ENCODE results near the gene NUTM2D. TPM values are rescaled to one million over a fixed set of nuclear protein-coding genes. Genes with fewer than 3 reads are reported as not detected.
"Not testable (repeated sequence)": the region's sequence is repeated elsewhere in the genome, so short reads cannot be mapped to it uniquely, and the experiment has no call there.

NUTM2D gene
- total RNA-seq, 1 experiment from 2014 or later: 1.1 TPM

DNA sequence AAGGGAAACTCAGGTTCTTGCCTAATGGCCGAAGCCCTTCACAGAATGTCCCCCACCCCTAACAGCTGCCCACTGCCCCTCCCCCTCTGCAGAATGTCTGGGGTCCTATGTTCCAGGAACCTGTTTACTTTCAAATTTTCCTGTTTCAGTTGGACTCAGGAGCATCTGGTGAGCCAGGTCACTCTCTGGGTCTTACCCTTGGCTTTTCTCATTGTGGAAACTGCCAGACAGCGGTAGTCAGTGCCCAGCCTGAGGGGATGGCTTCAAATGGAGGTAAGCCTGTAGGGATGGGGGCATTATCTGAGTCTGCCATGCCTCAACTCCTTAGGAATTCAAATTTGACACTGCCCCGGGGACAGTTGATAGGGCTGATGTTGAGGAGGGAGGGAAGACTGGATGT lies 615 bp downstream of the NUTM2D start:
- in situ Hi-C loops (cut with HindIII; ENCODE audit: low sequenced_read_pairs): not testable (repeated sequence)

DNA sequence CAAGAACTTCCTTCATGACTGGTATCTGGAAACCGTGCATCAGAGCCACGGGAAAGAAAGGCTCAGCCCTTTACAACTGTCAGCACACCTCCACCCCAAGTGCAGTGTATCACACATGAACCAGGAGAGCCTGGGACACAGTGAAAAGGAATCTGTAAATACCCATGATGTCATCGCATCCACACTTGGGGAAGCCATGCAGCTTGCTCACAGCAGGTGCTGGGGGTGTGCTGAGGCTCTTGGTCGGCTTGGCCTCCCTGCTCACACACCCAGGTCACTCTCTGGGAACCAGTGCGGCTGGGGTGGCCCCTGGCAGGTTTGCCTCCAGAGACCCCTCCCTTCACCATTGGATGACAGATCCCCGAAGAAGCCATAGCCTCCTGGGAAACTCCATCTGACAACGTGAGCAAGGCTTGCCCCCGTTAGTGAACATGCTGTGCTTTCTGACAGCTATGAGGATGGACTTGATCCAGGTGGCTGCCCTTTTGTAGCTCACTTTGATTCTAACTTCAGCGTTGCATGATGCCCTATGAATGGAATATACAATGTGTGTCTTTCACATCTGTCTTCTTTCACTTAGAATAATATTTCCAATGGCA lies 12.1 kb downstream of the NUTM2D start:
- DNase-seq (ENCODE audit: low spot score); in situ Hi-C loops (cut with HindIII; ENCODE audit: low sequenced_read_pairs): not testable (repeated sequence)

More for the DNA sequence above, 615 bp downstream of the NUTM2D start:
- not testable (repeated sequence) for DNase-seq (ENCODE audit: low spot score)

DNA sequence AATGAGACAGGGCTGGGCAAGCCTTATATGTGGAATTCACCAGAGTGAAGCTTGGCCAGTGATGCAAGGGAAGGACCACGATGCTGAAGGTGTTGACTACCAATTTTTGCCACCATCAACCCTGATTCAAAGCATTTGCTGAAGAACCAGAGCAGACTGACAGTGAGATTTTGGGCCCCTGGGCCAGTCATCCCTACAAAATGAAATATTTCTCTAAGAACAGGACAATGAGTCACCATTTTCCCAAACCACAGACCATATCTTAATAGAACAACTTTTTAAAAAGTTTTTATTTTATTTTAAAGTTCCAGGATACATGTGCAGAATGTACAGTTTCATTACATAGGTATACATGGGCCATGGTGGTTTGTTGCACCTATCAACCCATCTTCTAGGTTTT lies 16.5 kb downstream of the NUTM2D start:
- in situ Hi-C loops (cut with HindIII; ENCODE audit: low sequenced_read_pairs): not testable (repeated sequence)

DNA sequence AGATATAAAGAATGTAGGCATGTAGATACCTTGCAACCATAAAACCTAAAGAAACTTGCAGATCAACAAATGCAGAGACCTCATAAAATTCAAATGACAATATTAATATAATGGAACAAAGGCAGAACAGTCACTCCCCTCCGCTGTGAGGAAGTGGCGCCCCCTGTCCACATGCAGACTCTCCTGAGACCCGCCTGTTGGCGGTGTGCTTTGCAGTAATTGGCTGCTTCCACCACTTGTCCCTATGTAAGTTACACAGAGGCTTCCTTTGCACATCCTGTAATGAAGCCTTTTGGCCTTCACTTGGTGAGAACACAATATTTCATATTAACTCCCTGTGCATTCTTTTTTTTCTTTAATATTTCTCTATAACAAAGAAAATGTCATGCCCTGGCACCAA lies 21.6 kb downstream of the NUTM2D start:
- in situ Hi-C loops (cut with HindIII; ENCODE audit: low sequenced_read_pairs); DNase-seq (ENCODE audit: low spot score): not testable (repeated sequence)

More for the DNA sequence above, 16.5 kb downstream of the NUTM2D start:
- DNase-seq (ENCODE audit: low spot score): not testable (repeated sequence)

DNA sequence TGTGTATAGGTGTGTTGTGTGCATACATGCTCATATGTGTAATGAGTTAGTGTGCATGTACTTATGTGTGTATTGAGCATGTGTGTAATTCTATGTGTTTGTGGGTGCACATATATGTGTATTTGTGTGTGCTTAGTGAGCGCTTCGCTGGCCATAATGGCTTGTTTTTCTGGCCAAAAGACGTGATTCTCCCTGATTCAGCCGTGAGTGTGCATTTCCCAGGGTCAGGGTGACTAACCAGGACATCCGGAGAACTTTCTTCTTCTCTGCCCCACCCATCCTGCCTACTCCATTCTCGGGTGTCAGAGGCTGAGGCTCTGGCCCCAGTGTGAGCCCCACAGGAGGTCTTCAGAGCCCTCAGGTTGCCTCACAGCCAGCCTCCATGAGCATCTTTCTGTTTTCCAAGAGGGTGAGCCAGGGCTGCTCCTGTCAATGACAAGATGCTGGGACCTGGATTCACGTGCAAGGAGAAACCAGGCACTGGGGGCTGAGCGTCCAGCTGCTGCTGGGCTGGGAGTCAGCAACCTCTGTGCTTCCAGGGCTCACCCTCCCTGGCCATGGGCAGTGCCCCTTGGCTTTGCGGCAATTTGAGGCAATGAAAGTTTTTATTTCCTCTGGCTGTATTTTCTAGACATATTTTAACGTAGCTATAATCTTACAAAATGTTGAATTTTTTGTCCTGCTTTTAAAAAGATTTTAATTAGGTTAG lies 25.8 kb downstream of the NUTM2D start:
- DNase-seq (ENCODE audit: low spot score); in situ Hi-C loops (cut with HindIII; ENCODE audit: low sequenced_read_pairs): not testable (repeated sequence)

DNA sequence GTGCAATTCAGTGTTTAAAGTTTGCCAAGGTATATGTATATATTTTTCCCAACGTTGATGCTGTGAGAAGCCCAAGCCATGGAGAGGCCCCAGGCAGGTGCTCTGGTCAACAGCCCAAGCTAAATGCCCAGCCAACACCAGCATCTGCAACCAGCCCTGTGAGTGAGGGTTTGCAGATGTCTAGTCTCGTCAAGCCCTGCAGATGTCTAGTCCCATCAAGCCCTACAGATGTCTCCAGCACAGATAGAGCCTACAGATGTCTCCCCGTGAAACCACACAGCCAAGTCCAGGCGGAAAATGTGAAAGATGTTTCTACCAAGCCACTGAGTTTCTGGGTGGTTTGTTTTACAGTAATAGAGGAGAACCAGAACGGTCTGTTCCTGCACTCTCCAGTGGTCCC lies 26.7 kb downstream of the NUTM2D start:
- DNase-seq (ENCODE audit: low spot score); in situ Hi-C loops (cut with HindIII; ENCODE audit: low sequenced_read_pairs): not testable (repeated sequence)

DNA sequence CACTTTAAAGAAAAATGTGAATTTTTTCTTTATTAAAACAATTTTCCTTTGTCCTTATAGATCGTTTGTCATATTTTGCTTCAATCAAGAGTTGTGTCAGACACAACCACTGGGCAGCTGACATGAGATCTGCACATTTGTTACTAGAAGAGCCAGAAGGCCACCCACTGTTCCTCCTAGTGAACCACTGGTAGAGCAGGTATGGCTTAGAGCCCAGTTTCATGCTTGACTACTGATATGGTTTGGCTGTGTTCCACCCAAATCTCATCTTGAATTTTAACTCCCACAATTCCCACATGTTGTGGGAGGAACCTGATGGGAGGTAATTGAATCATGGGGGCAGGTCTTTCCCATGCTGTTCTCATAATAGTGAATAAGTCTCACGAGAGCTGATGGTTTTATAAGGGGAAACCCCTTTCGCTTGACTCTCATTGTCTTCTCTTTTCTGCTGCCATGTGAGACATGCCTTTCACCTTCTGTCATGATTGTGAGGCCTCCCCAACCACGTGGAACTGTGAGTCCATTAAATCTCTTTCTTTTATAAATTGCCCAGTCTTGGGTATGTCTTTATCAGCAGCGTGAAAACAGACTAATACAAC lies 28.3 kb downstream of the NUTM2D start:
- DNase-seq (ENCODE audit: low spot score); in situ Hi-C loops (cut with HindIII; ENCODE audit: low sequenced_read_pairs): not testable (repeated sequence)

DNA sequence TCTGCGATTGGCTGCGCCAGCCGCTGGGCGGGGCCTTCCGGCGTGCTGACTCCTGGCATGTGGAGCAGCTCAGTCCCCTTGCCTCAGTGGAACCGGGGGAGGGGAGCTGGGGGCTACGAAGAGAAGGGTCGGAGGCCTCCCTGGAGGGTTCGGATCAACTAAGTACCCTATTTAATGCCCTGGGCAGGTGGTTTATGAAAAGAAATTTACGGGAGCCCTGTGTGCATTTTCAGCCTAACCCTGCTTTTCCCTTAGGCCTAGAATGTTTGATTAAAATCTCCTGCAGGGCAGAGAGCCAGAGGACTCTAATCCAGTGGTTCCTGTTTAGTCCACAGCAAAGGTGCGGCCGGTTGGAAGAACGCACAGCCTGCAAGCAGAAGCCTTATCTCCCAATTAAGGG lies 33.8 kb downstream of the NUTM2D start:
- in situ Hi-C loops (cut with HindIII; ENCODE audit: low sequenced_read_pairs); DNase-seq (ENCODE audit: low spot score): not testable (repeated sequence)

DNA sequence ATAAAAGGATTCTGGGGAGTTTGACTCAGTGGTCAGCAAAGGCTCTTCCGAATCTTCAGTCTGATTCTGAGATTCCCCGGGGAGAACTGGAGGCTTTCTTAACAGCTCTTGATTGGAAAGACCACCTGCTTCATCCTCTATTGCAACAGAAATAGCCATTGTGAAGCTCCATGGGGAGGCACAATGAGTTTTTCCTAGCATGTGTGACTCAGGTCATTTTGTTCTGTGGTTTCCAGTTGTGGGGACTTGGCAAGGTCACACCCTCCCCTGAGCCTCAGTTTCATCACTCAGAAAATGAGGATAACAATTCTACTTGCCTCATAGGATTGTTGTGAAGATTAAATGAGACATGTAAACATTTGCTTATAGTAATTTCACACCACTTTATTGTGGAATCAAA lies 38.7 kb downstream of the NUTM2D start:
- in situ Hi-C loops (cut with HindIII; ENCODE audit: low sequenced_read_pairs); DNase-seq (ENCODE audit: low spot score): not testable (repeated sequence)

DNA sequence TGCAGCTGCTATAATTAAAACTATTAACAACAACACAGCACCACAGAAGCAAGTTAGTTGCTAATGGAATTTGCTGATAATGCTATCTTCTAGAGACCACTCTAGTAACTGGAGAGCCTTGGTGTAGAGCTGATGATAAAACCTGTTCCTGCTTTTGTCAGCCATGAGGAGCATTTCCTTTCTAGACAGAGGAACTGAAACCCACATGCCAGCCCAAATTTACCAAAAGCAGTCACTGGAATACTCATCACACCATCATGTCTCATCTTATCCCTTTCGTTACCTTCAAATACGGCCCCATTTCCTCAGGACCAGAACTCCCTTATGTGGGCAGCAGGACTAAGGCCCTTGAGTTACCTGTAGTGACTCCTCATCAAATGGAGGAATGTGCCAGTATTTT lies 40.9 kb downstream of the NUTM2D start:
- in situ Hi-C loops (cut with HindIII; ENCODE audit: low sequenced_read_pairs); DNase-seq (ENCODE audit: low spot score): not testable (repeated sequence)

DNA sequence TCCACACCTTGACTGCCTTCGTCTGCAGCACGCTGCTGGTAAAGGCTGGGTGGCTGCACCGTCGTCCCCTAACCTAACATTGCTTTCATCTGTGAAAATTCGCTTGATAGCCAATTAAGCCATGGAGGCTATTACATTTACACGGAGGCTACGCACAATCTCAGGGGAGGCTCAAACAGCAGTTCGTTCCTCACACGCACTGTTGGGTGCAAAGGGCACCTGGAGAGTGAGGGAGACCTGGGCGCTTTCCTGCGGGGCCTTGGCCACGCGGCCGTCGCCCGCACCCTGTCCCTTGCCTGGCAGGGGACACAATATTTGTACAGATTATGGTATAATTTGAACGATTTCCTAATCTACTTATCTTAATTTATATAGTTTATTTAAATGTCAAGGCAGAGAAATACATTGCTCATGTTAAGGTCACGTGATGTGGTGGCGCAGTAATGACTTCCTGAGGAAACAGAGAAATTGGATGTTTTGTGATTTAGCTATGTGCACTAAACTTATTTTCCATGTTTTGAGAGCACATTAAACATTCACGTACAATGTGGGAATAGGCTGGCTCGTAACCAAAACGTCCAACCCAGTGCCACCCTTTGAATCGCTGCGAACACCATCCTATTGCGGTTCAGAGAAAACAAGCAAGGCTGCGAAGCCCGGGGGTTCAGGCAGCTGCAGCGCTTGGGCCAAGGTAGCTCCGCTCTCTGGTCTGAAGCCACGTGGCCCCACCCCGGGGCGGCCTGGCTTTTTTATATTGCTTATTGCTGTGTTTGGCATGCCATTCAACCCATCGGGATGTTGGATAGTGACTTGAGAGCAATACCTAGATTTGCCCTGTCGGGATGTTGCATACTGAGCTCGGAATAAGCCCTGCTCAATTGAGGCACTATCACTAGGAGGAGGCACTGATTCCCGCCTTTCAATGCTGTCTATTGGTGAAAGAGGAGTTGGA lies 50.2 kb downstream of the NUTM2D start:
- in situ Hi-C loops (cut with HindIII; ENCODE audit: low sequenced_read_pairs); DNase-seq (ENCODE audit: low spot score): not testable (repeated sequence)

DNA sequence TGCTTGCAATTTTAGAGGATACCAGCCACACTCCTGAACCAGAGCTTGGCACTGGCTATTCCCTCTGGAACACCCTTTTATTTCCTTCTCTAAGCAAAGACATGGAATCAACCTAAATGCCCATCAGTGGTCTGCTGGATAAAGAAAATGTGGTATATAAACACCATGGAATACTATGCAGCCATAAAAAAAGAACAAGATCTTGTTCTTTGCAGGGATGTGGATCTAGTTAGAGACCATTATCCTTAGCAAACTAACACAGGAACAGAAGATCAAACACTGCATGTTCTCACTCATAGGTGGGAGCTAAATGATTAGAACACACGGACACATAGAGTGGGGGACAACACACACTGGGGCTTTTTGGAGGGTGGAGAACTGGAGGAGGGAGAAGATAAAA lies 56.4 kb downstream of the NUTM2D start:
- in situ Hi-C loops (cut with HindIII; ENCODE audit: low sequenced_read_pairs); DNase-seq (ENCODE audit: low spot score): not testable (repeated sequence)

Other genes with a start within 250 kb of the NUTM2D start
- gene NUTM2A, start 132.3 kb upstream of the NUTM2D start, total RNA-seq (2014; rRNA removed; shearing (Covaris generic)): not detected in 2 replicates
- gene MINPP1, start 147.1 kb downstream of the NUTM2D start, total RNA-seq (2014; rRNA removed; shearing (Covaris generic)): 27.0 and 42.8 TPM in 2 replicates